ENCODE measurements around the gene RAB6D.
"Not testable (repeated sequence)": the region's sequence is repeated elsewhere in the genome, so short reads cannot be mapped to it uniquely, and the experiment has no call there.

Gene RAB6D

DNA sequence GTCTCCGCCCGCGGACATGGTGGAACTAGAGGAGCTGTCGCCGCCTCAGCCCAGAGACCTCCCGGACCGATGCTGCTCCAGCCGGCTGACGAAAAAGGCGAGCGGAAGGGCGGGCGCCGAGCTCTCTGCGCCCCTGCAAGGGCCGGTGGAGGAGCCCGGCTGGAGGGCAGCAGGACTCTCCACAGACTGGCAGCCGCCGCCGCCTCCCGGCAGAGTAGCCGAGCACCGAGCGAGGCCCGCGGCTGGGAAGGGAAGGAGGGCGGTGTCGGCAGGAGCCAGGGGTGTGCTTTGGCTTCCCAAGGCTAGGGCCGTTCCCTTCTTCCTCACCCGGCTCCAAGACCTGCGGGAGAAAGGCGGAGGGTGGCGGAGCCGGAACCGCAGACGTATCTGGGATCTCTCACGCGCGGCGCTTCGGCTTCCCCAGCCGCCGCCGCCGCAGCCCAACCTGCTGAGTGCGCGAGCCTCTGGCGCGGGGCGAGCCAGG lies at the start of gene RAB6D:
Gene RAB6D (minus strand): TSS at position 466 of the 484 bp plus-strand sequence. CDS start 448 bp downstream, at position 18.
- not testable (repeated sequence) for H3K9me3 ChIP-seq (ENCODE audit: control insufficient read depth in 1 of 2, low read length in 2 of 2); H3K4me1 ChIP-seq (ENCODE audit: control insufficient read depth in 1 of 2, insufficient read depth in 2 of 2, low read length in 2 of 2); H3K36me3 ChIP-seq (ENCODE audit: control insufficient read depth in 1 of 2, insufficient read depth in 2 of 2, low read length in 2 of 2); H3K27ac ChIP-seq (ENCODE audit: low read length); H3K27me3 ChIP-seq (ENCODE audit: low read depth, low read length)
- H3K4me3 ChIP-seq (ENCODE audit: low read depth in 1 of 2, low read length in 2 of 2): peak within 1 kb of the TSS in 1 of 2 donors; percentile 50

DNA sequence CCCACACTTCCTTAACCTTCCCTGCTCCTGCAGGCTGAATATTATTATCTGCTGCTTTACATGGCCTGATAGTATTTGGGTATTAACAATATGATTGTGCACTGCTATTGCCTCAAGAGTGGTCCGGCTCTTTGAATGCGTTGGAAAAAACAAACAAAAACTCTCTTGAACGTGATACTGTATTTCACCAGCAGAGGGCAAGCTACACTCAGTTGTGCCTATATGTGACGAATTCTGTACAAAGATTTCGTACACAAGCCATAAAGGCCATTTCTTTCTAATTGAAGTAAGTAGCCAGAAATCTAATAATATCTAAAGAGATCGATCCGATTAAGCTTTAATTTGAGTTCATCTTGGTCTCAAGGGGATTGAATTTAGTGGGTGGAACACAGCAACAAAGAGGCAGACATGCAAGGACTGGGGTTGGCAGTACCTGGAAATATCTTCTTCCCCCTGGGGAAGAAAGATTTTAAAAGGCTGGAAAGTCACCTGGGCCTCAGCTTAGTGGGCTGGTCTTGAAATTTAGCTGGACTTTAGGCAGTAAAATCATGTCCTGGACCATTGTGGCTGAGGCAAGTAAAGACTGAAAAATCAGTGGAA lies 49.3 kb upstream of the RAB6D start:
- H3K9me3 ChIP-seq (ENCODE audit: control insufficient read depth in 1 of 2, low read length in 2 of 2): no peaks in the 10 kb centered on the region
- H3K27me3 ChIP-seq (ENCODE audit: low read depth, low read length): peaks cover 7% of the 10 kb centered on the region
- no peaks in the 10 kb centered on the region for H3K4me1 ChIP-seq (ENCODE audit: control insufficient read depth in 1 of 2, insufficient read depth in 2 of 2, low read length in 2 of 2)
- H3K4me3 ChIP-seq (ENCODE audit: low read depth in 1 of 2, low read length in 2 of 2): no peak overlapping the region
- no peak overlapping the region for H3K27ac ChIP-seq (ENCODE audit: low read length)
- no peaks in the 10 kb centered on the region for H3K36me3 ChIP-seq (ENCODE audit: control insufficient read depth in 1 of 2, insufficient read depth in 2 of 2, low read length in 2 of 2)

DNA sequence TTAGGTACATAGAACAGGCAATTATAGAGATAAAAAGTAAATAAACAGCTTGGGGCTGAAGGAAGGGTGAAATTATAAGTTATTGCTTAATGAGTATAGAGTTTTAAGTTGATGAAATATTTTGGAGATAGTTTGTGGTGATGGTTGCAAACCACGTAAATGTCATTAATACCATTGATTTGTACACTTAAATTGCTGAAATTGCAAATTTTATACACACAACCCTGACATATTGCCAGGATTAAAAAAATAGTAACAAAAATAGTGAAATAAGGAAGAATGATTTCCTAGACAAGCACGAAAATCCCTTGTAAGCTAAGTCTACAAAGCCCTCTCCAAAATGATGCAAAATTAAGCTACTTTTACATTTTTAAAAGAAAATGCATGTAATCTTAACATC lies 46.2 kb upstream of the RAB6D start:
- H3K36me3 ChIP-seq (ENCODE audit: control insufficient read depth in 1 of 2, insufficient read depth in 2 of 2, low read length in 2 of 2): no peaks in the 10 kb centered on the region
- no peak overlapping the region for H3K4me3 ChIP-seq (ENCODE audit: low read depth in 1 of 2, low read length in 2 of 2)
- H3K9me3 ChIP-seq (ENCODE audit: control insufficient read depth in 1 of 2, low read length in 2 of 2): no peaks in the 10 kb centered on the region
- H3K4me1 ChIP-seq (ENCODE audit: control insufficient read depth in 1 of 2, insufficient read depth in 2 of 2, low read length in 2 of 2): no peaks in the 10 kb centered on the region
- no peak overlapping the region for H3K27ac ChIP-seq (ENCODE audit: low read length)
- peaks cover 7% of the 10 kb centered on the region for H3K27me3 ChIP-seq (ENCODE audit: low read depth, low read length)

DNA sequence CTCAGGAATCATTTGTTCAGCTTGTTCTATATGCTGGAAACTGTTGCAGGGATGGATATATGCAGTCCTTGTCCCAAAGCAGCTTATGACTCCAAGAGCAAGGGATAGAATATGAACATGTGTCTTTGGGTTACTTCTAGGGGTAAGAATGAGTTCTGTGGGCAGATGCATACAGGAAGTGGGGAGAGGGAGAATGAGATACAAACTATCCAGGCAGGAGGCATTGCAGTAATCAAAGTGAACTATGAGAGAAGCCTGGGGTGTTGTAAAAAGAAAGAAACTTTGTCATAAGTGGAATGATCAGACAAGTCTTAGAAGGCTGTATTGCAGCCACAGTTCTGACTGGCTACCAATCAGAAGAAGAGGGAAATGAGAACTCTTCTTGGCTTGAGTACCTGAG lies 44.8 kb upstream of the RAB6D start:
- Histone ChIP-seq H3K27ac (ENCODE audit: low read length) (no peak overlapping the region), H3K9me3 (ENCODE audit: control insufficient read depth in 1 of 2, low read length in 2 of 2) (no peaks in the 10 kb centered on the region), H3K27me3 (ENCODE audit: low read depth, low read length) (peaks cover 7% of the 10 kb centered on the region), H3K36me3 (ENCODE audit: control insufficient read depth in 1 of 2, insufficient read depth in 2 of 2, low read length in 2 of 2) (no peaks in the 10 kb centered on the region), H3K4me1 (ENCODE audit: control insufficient read depth in 1 of 2, insufficient read depth in 2 of 2, low read length in 2 of 2) (no peaks in the 10 kb centered on the region), H3K4me3 (ENCODE audit: low read depth in 1 of 2, low read length in 2 of 2) (no peak overlapping the region)

DNA sequence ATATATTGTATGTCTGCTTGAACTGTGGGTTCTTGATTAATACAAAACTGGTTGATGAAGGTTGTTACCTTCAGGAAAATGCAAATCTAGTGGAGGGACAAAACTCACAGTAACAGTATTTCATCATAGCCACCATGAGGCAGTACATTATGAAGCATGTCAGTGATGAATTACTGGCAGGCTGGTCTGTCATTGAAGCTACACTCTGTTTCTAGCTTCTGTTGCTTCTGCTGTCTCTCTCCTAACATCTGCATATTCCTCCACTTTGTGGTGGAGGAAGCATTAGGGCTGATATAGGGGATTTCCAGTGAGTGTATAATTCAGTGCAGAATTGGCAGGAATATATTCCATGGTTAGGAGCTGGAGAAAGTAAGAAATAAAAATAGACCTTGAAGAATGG lies 44.2 kb upstream of the RAB6D start:
- H3K27ac ChIP-seq (ENCODE audit: low read length): no peak overlapping the region
- H3K36me3 ChIP-seq (ENCODE audit: control insufficient read depth in 1 of 2, insufficient read depth in 2 of 2, low read length in 2 of 2): no peaks in the 10 kb centered on the region
- H3K9me3 ChIP-seq (ENCODE audit: control insufficient read depth in 1 of 2, low read length in 2 of 2): no peaks in the 10 kb centered on the region
- H3K27me3 ChIP-seq (ENCODE audit: low read depth, low read length): peaks cover 7% of the 10 kb centered on the region
- H3K4me3 ChIP-seq (ENCODE audit: low read depth in 1 of 2, low read length in 2 of 2): no peak overlapping the region
- H3K4me1 ChIP-seq (ENCODE audit: control insufficient read depth in 1 of 2, insufficient read depth in 2 of 2, low read length in 2 of 2): no peaks in the 10 kb centered on the region

DNA sequence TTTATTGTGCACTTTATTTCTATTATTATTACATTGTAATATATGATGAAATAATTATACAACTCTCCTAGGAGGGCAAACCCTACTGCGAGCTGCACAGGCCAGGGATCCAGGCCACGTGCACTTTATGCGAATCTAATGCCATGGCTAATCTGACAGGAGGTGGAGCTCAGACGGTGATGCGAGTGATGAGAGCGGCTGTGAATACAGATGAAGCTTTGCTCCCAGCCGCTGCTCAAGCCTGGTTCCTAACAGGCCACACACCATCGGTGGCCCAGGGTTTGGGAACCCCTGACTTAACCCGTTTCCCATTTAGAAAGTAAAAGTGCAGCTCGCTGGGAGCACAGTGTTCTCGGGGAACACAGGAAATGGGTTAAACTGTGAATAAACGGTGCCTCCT lies 40.8 kb upstream of the RAB6D start:
- Histone ChIP-seq H3K4me3 (ENCODE audit: low read depth in 1 of 2, low read length in 2 of 2) (no peak overlapping the region), H3K36me3 (ENCODE audit: control insufficient read depth in 1 of 2, insufficient read depth in 2 of 2, low read length in 2 of 2) (no peaks in the 10 kb centered on the region), H3K4me1 (ENCODE audit: control insufficient read depth in 1 of 2, insufficient read depth in 2 of 2, low read length in 2 of 2) (no peaks in the 10 kb centered on the region), H3K9me3 (ENCODE audit: control insufficient read depth in 1 of 2, low read length in 2 of 2) (no peaks in the 10 kb centered on the region), H3K27ac (ENCODE audit: low read length) (no peak overlapping the region), H3K27me3 (ENCODE audit: low read depth, low read length) (peaks cover 7% of the 10 kb centered on the region)

DNA sequence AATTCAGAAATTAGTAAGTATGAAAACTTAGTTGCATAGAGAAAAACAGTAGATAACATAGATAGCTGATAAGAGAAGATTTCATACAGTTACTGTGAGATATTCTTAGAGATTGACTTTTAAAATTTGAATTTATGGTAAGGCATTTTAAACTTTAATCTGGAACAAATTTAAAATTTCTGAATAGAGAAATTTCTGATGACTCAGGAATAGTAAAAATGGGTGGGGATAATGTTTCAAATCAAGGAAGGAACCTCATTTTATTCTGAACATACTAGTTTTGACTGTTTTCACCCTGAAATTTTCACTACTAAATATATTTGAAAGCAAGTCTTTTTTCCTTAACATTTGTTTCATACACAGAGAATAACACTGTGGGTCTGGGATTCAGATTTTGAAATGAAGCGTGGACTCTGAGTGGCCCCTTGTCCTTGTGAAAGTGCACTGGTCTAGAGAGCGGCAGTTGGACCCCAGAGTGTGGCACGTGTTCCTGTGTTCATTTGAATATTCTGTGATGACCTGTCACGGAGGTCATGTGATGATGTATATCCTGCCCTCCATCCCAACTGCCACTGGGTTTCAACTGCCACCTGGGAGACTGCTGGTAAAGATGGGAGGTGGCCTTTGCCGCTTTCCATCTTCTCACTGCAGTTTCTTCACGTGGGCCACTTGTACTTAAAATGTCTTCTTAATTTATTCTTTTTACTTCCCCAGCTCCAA lies 38.5 kb upstream of the RAB6D start:
- no peaks in the 10 kb centered on the region for H3K9me3 ChIP-seq (ENCODE audit: control insufficient read depth in 1 of 2, low read length in 2 of 2)
- H3K4me1 ChIP-seq (ENCODE audit: control insufficient read depth in 1 of 2, insufficient read depth in 2 of 2, low read length in 2 of 2): no peaks in the 10 kb centered on the region
- H3K27me3 ChIP-seq (ENCODE audit: low read depth, low read length): no peaks in the 10 kb centered on the region
- no peak overlapping the region for H3K4me3 ChIP-seq (ENCODE audit: low read depth in 1 of 2, low read length in 2 of 2)
- H3K27ac ChIP-seq (ENCODE audit: low read length): no peak overlapping the region
- H3K36me3 ChIP-seq (ENCODE audit: control insufficient read depth in 1 of 2, insufficient read depth in 2 of 2, low read length in 2 of 2): no peaks in the 10 kb centered on the region

DNA sequence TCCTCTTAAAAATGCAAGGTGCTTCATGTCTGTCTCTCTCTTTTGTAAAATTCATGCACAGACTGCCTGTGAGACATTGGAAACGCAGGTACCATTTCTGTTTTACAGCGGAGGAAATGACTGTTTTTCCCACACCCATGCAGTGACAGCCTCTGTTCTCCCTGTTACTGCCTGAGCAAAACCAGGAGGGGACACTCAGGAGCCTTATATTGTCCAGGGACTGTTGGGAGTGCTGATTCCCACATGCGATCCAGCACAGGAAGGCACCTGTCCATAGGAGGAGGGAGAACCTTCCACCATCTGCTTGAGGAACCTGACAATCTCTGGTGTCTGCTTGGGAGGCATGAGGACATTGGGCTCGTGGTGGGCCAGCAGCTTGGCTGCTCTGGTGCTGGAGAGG lies 36.9 kb upstream of the RAB6D start:
- Histone ChIP-seq H3K36me3 (ENCODE audit: control insufficient read depth in 1 of 2, insufficient read depth in 2 of 2, low read length in 2 of 2) (no peaks in the 10 kb centered on the region), H3K27ac (ENCODE audit: low read length) (no peak overlapping the region), H3K4me3 (ENCODE audit: low read depth in 1 of 2, low read length in 2 of 2) (no peak overlapping the region), H3K27me3 (ENCODE audit: low read depth, low read length) (no peaks in the 10 kb centered on the region), H3K9me3 (ENCODE audit: control insufficient read depth in 1 of 2, low read length in 2 of 2) (no peaks in the 10 kb centered on the region), H3K4me1 (ENCODE audit: control insufficient read depth in 1 of 2, insufficient read depth in 2 of 2, low read length in 2 of 2) (no peaks in the 10 kb centered on the region)

DNA sequence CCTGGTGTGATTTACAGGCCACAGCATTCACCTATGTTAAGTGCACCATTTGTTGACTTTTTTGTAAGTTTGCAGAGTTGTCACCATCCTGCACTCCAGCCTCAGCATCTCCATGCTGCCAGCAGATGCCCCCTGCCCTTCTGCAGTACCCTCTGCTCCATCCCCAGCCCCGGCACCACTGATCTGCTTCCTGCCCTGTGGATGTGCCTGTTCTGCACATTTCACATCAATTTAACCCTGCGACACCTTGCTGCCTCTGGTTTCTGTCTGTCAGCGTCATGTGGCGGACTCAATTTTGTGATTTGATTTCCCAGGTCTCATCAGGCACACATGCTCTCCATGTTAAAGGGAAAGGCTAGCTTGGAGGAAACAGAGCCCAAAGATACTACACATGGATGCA lies 36.5 kb upstream of the RAB6D start:
- H3K27ac ChIP-seq (ENCODE audit: low read length); H3K9me3 ChIP-seq (ENCODE audit: control insufficient read depth in 1 of 2, low read length in 2 of 2); H3K36me3 ChIP-seq (ENCODE audit: control insufficient read depth in 1 of 2, insufficient read depth in 2 of 2, low read length in 2 of 2); H3K4me3 ChIP-seq (ENCODE audit: low read depth in 1 of 2, low read length in 2 of 2); H3K4me1 ChIP-seq (ENCODE audit: control insufficient read depth in 1 of 2, insufficient read depth in 2 of 2, low read length in 2 of 2); H3K27me3 ChIP-seq (ENCODE audit: low read depth, low read length): not testable (repeated sequence)

DNA sequence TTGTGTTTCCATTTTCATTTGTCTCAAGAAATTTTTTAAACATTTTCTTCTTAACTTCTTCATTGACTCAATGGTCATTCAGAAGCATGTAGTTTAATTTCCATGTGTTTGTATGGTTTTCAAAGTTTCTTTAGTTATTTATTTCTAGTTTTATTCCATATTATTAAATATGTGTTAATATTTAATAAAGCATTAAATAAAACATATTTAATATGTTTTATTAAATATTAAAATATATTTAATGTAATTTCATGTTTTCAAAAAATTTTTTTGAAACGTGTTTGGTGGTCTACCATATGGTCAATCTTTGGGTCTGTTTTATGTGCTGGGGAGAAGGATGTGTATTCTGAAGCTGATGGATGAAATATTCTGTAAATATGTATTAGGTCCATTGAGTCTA lies 32.2 kb upstream of the RAB6D start:
- not testable (repeated sequence) for H3K27me3 ChIP-seq (ENCODE audit: low read depth, low read length); H3K9me3 ChIP-seq (ENCODE audit: control insufficient read depth in 1 of 2, low read length in 2 of 2); H3K4me3 ChIP-seq (ENCODE audit: low read depth in 1 of 2, low read length in 2 of 2); H3K36me3 ChIP-seq (ENCODE audit: control insufficient read depth in 1 of 2, insufficient read depth in 2 of 2, low read length in 2 of 2); H3K4me1 ChIP-seq (ENCODE audit: control insufficient read depth in 1 of 2, insufficient read depth in 2 of 2, low read length in 2 of 2); H3K27ac ChIP-seq (ENCODE audit: low read length)

DNA sequence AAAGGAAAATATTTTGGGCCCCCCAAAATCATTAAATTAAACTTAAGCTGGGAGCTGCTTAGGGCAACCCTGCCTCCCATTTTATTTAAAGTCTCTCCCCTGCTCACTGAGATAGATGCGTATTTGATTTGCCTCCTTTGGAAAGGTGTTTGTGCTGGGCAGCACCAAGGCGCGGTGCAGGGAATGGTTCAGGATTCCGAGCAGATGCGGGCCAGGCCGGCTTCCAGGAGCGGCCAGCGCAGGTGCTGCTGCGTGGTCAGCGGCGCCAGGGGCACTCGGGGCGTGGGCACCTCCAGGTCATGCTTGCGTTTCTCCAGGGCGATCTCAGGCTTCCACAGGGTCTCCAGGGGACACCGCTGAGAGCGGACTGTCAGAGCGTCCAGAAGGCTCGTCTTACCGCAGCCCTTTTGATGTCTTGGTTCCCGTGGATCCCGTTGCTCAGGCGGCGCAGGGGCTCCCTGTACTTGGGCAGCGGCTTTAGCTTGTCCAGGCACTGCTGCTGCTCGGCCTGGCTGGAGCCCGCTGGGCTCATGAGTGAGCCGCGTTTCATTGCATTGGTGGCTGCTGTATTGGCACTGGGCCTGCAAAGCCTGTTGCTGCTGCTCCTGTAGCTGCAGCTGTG lies 31.2 kb upstream of the RAB6D start:
- H3K4me3 ChIP-seq (ENCODE audit: low read depth in 1 of 2, low read length in 2 of 2); H3K36me3 ChIP-seq (ENCODE audit: control insufficient read depth in 1 of 2, insufficient read depth in 2 of 2, low read length in 2 of 2); H3K27ac ChIP-seq (ENCODE audit: low read length); H3K9me3 ChIP-seq (ENCODE audit: control insufficient read depth in 1 of 2, low read length in 2 of 2); H3K27me3 ChIP-seq (ENCODE audit: low read depth, low read length); H3K4me1 ChIP-seq (ENCODE audit: control insufficient read depth in 1 of 2, insufficient read depth in 2 of 2, low read length in 2 of 2): not testable (repeated sequence)
